GM12878 (cell line): ENCODE measurements around the gene RBX1. TPM values are rescaled to one million over a fixed set of nuclear protein-coding genes. Genes with fewer than 3 reads are reported as not detected.

ENCODE experiments used
- ATAC-seq: fragments of 200-7000 bp; cut with Tn5 transposase; 3 replicates; pipeline ENCODE4 v1.9.1; 2020; ENCODE audit warnings: mild to moderate bottlenecking, moderate library complexity
- Bru-seq: library from RNA; stranded (reverse); fragments of 400-500 nt; gene quantifications from one replicate; lab custom pipeline; 2021; lab: Mats Ljungman, UMichigan
- BruChase-seq, 2 experiments: library from RNA; stranded (reverse); fragments of 400-500 nt; gene quantifications; one replicate each; lab custom pipeline; 2021; lab: Mats Ljungman, UMichigan
- BruUV-seq: library from RNA; stranded (reverse); fragments of 400-500 nt; replicated peaks from 2 replicates; lab custom pipeline; 2021; lab: Mats Ljungman, UMichigan
- CTCF ChIA-PET: fragments of 300-600 bp; sonication (Branson Sonifier 250); formaldehyde crosslinking; extraction: SDS; loops from one replicate; lab custom pipeline; 2021; ENCODE audit warnings: inconsistent platforms; lab: Yijun Ruan, JAX
- POLR2A ChIA-PET: fragments of 350-600 bp; formaldehyde crosslinking; extraction: SDS; loops from one replicate; lab custom pipeline; 2021; ENCODE audit warnings: inconsistent platforms; lab: Charles Lee
- RAD21 ChIA-PET: fragments of 300-600 bp; sonication (Branson Sonifier 250); formaldehyde crosslinking; loops from one replicate; lab custom pipeline; 2023; ENCODE audit warnings: antibody characterized with exemption; ENCODE audit not compliant: unreplicated experiment; lab: Charles Lee
- SMC1A ChIA-PET: fragments of 300-600 bp; sonication (Branson Sonifier 250); formaldehyde crosslinking; loops from one replicate; lab custom pipeline; 2023; ENCODE audit not compliant: unreplicated experiment, uncharacterized antibody; lab: Charles Lee
- DNase-seq: peaks from one replicate; pipeline ENCODE4 v3.0.0-alpha.2; 2011; ENCODE audit warnings: low read depth, low spot score
- FAIRE-seq: peaks from 3 replicates; lab custom pipeline; 2011; peaks lifted over from hg19 to GRCh38; lab: Jason Lieb, UNC
- H2AFZ ChIP-seq: 2 replicates; pipeline ENCODE4 v1.6.0; 2011; ENCODE audit warnings: low read depth, low read length, control low read depth; ENCODE audit not compliant: control insufficient read depth
- H3K27ac ChIP-seq: 2 replicates; pipeline ENCODE4 v1.5.1; 2011; ENCODE audit warnings: control low read depth; ENCODE audit not compliant: control insufficient read depth, insufficient read depth
- H3K27me3 ChIP-seq, 2 experiments: replicated peaks in 1 of 2; 2 replicates each; pipeline versions ENCODE4 v1.6.0 to v1.6.1; 2011; ENCODE audit warnings: low read length in 1 of 2; ENCODE audit not compliant: control insufficient read depth in 2 of 2, insufficient read depth in 2 of 2
- H3K36me3 ChIP-seq, 2 experiments: 2 replicates each; pipeline ENCODE4 v1.5.1; 2011; ENCODE audit warnings: low read length in 1 of 2; ENCODE audit not compliant: control insufficient read depth in 2 of 2, insufficient read depth in 2 of 2
- H3K4me1 ChIP-seq: 2 replicates; pipeline ENCODE4 v1.6.1; 2011; ENCODE audit warnings: mild to moderate bottlenecking, low read length, moderate library complexity, mixed read lengths; ENCODE audit not compliant: control insufficient read depth, insufficient read depth
- H3K4me2 ChIP-seq: 2 replicates; pipeline ENCODE4 v1.6.0; 2011; ENCODE audit warnings: control low read depth; ENCODE audit not compliant: control insufficient read depth, insufficient read depth
- H3K4me3 ChIP-seq: fragments of 200-600 bp; sonication (generic); 2 replicates; pipeline ENCODE4 v1.5.1; 2016
- H3K79me2 ChIP-seq: 2 replicates; pipeline ENCODE4 v1.6.0; 2011; ENCODE audit warnings: low read length; ENCODE audit not compliant: control insufficient read depth, insufficient read depth
- H3K9ac ChIP-seq: 2 replicates; pipeline ENCODE4 v1.8.0; 2011; ENCODE audit warnings: low read length, control low read depth, mixed read lengths; ENCODE audit not compliant: control insufficient read depth, insufficient read depth
- H3K9me3 ChIP-seq: replicated peaks from 3 replicates; pipeline ENCODE4 v1.5.1; 2011; ENCODE audit warnings: mild to moderate bottlenecking, low read length; ENCODE audit not compliant: control insufficient read depth, insufficient read depth
- H4K20me1 ChIP-seq: 2 replicates; pipeline ENCODE4 v1.6.0; 2011; ENCODE audit not compliant: control insufficient read depth, insufficient read depth
- BCL3 ChIP-seq: IDR thresholded peaks from 2 replicates; pipeline ENCODE4 v1.6.1; 2011; ENCODE audit warnings: borderline replicate concordance, low read depth, mild to moderate bottlenecking, moderate library complexity, low read length; ENCODE audit not compliant: insufficient read depth, poor library complexity, severe bottlenecking
- BRCA1 ChIP-seq: IDR thresholded peaks from 2 replicates; pipeline ENCODE4 v1.6.1; 2011; ENCODE audit warnings: low read depth, low read length, improper control_type of control experiment
- EGR1 ChIP-seq, 2 experiments: IDR thresholded peaks; 1 replicate in 1 of 2; 2 replicates in 1 of 2; pipeline ENCODE4 v1.6.1; 2011 to 2012; ENCODE audit warnings: low read depth in 2 of 2, low read length in 2 of 2, borderline replicate concordance in 1 of 2, mild to moderate bottlenecking in 1 of 2, moderate library complexity in 1 of 2
- HDGF ChIP-seq: fragments of 450-650 bp; IDR thresholded peaks from 2 replicates; pipeline ENCODE4 v1.6.1; 2016; ENCODE audit warnings: antibody characterized with exemption
- RAD51 ChIP-seq: fragments of 450-650 bp; IDR thresholded peaks from 2 replicates; pipeline ENCODE4 v1.6.1; 2016; ENCODE audit warnings: moderate library complexity, mild to moderate bottlenecking, inconsistent platforms
- RB1 ChIP-seq: fragments of 450-650 bp; formaldehyde crosslinking; IDR thresholded peaks from 2 replicates; pipeline ENCODE4 v1.6.1; 2017; ENCODE audit warnings: mild to moderate bottlenecking, borderline replicate concordance
- SMC3 ChIP-seq: IDR thresholded peaks from 2 replicates; pipeline ENCODE4 v1.6.1; 2011; ENCODE audit warnings: low read length, improper control_type of control experiment, borderline replicate concordance
- TCF12 ChIP-seq: IDR thresholded peaks from 2 replicates; pipeline ENCODE4 v1.6.1; 2011; ENCODE audit warnings: low read depth, mild to moderate bottlenecking, low read length
- WGBS: methylation state at CpG from one replicate; pipeline ENCODE4 v1.1.6; 2016; ENCODE audit warnings: low lambda C conversion rate; ENCODE audit not compliant: insufficient replicate concordance, insufficient coverage; ENCODE audit errors: missing lambda C conversion rate; 5-methylcytosine and 5-hydroxymethylcytosine counted together
- in situ Hi-C: fragments of 300-500 bp; cut with MboI; formaldehyde crosslinking; loops from 9 replicates; pipeline ENCODE4 v1.14.3; 2018; ENCODE audit warnings: mixed read lengths
- intact Hi-C: fragments of 100-400 bp; cut with micrococcal nuclease; formaldehyde crosslinking; loops from one replicate; pipeline ENCODE4 v1.14.2; 2022; ENCODE audit not compliant: unreplicated experiment
- long read RNA-seq, 2 experiments: library from polyadenylated mRNA; unstranded; transcript quantifications; one replicate each; pipeline ENCODE4 v2.0.0, GENCODE V29; 2019 to 2020
- polyA minus RNA-seq, 3 experiments: library from RNA; depleted of rRNA, polyadenylated mRNA; stranded (reverse); fragments of >200 nt; gene quantifications; 2 replicates each; pipeline ENCODE4 v1.2.3, GENCODE V29; 2011
- polyA plus RNA-seq, 11 experiments: library from polyadenylated mRNA; depleted of rRNA in 4 of 11; unstranded in 6 of 11; stranded (reverse) in 5 of 11; fragments of >200 nt; fragmentation: Nextera tagmentation in 4 of 11; fragmentation: Illumina TruSeq in 1 of 11; extraction: Ambion mirVana in 4 of 11; extraction: Trizol in 1 of 11; gene quantifications; 1 replicate in 1 of 11; 2 replicates in 10 of 11; pipeline versions ENCODE4 v1.2.1 to v1.2.3, GENCODE V29; 2011 to 2016; ENCODE audit warnings: inconsistent platforms in 2 of 11, missing spikeins in 2 of 11, low read depth in 1 of 11
- total RNA-seq, 4 experiments: library from RNA; depleted of rRNA in 3 of 4; stranded (reverse); fragments of >200 nt in 3 of 4; fragmentation: Illumina TruSeq in 1 of 4; extraction: Trizol in 1 of 4; gene quantifications; 2 replicates each; pipeline versions ENCODE4 v1.2.1 to v1.2.3, GENCODE V29; 2013 to 2021
- TF ChIP-seq, protein P1 (sequence below): IDR thresholded peaks from 2 replicates; pipeline ENCODE4 v1.6.1; 2012; ENCODE audit warnings: mild to moderate bottlenecking, low read depth, low read length
- TF ChIP-seq, protein P2 (sequence below): IDR thresholded peaks from 2 replicates; pipeline ENCODE4 v1.6.1; 2012; ENCODE audit warnings: low read depth, low read length, improper control_type of control experiment

RBX1 gene
- 67.7 and 75.3 TPM in 2 replicates for total RNA-seq (2013; cell fraction: nucleolus; rRNA removed)
- total RNA-seq (2014; rRNA removed) = 114 and 117 TPM in 2 replicates
- total RNA-seq (2014; rRNA removed; fragmentation: Illumina TruSeq; extraction: Trizol) = 71.2 and 79.4 TPM in 2 replicates
- total RNA-seq (2021) = 87.9 and 91.1 TPM in 2 replicates
- polyA plus RNA-seq (2011; ENCODE audit: low read depth) = 227 TPM
- polyA plus RNA-seq (2011; rRNA removed) = 203 and 251 TPM in 2 replicates
- 134 and 174 TPM in 2 replicates for polyA plus RNA-seq (2011; cell fraction: cytosol; rRNA removed)
- 66.9 and 93.5 TPM in 2 replicates for polyA plus RNA-seq (2011; cell fraction: nucleus; rRNA removed)
- 113 and 117 TPM in 2 replicates for polyA plus RNA-seq (2012)
- polyA plus RNA-seq (2014; fragmentation: Illumina TruSeq; extraction: Trizol) = 110 TPM in 2 replicates
- polyA plus RNA-seq (2014; fragmentation: Nextera tagmentation; extraction: Ambion mirVana) = 100 to 1,000 TPM; 449 to 468 TPM
- polyA plus RNA-seq (2014; rRNA removed) = 142 and 164 TPM in 2 replicates
- polyA plus RNA-seq (2016; fragmentation: Nextera tagmentation; extraction: Ambion mirVana) = 100 to 1,000 TPM; 391 to 402 TPM
- 41.6 and 45.5 TPM in 2 replicates for polyA minus RNA-seq (2011; rRNA and poly(A)+ RNA removed)
- polyA minus RNA-seq (2011; cell fraction: cytosol; rRNA and poly(A)+ RNA removed) = 10.0 and 12.5 TPM in 2 replicates
- 13.2 and 16.8 TPM in 2 replicates for polyA minus RNA-seq (2011; cell fraction: nucleus; rRNA and poly(A)+ RNA removed)
- percentile 90 among the genes with signal in this experiment for Bru-seq, nascent RNA
- percentile 92 among the genes with signal in this experiment for BruChase-seq, experiment 1, labeled RNA remaining after a 6-hour chase
- BruChase-seq, experiment 2, labeled RNA remaining after a 2-hour chase = percentile 90 among the genes with signal in this experiment
- long read RNA-seq, experiment 1, transcript RBX1-201 (5 exons, 1,188 nt) = major isoform, 200 of 217 reads
- long read RNA-seq, experiment 1, partial matches to known transcripts = 1 of 217 reads
- long read RNA-seq, experiment 1, other reads (novel, unspliced or antisense) = 16 of 217 reads
- long read RNA-seq, experiment 2, transcript RBX1-201 (5 exons, 1,188 nt) = major isoform, 576 of 605 reads
- long read RNA-seq, experiment 2, partial matches to known transcripts = 5 of 605 reads
- long read RNA-seq, experiment 2, other reads (novel, unspliced or antisense) = 24 of 605 reads

DNA sequence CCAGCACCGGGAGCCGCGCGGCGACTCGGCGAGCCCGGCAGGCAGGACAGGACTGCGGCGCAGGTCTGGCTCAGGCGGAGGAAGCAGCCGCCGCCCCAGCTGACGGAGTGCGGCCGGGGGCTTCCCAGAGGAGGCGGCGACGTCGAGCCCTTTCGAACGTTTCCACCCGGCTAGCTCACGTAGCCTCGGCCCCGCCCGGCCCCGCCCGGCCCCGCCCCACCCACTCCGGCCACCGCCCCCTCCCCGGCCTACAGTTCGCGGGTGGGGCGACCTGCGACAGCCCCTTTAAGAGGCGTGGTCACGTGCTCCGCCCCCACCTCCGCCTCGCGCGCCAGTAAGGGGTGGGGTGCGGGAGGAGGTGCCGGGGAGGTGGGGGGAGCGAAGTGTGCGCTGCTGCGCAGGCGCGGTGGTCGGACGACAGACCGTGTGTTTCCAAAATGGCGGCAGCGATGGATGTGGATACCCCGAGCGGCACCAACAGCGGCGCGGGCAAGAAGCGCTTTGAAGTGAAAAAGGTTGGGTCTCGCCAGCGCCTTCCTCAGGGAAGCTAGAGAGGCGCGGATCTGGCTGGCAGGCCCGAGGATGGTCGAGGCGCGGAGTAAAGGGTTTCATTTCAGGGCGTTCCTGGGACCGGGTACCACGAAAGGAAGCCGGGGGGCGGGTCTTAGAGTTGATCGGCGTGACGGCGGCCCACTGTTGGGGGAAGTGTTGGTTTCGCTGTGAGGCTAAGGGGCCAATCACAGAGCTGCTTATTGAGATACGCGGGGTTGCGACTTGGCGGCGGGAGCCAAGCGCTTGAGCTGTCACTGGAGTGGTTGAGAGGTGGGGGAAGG lies at the start of gene RBX1:
Gene RBX1 (plus strand): TSS at position 417 of the 833 bp plus-strand sequence. CDS start 21 bp downstream, at position 438.
- no TSS peak for BruUV-seq
- H2AFZ ChIP-seq = peak within 1 kb of the TSS; percentile 79
- in situ Hi-C loops (loop anchor here (5.0 kb wide), 1 partner anchor 136 kb away; no protein-coding TSS in a partner anchor), intact Hi-C loops (loop anchor here (1.0 to 5.0 kb wide), 3 partner anchors 71 to 140 kb away; no protein-coding TSS in a partner anchor)
- no peaks in the 10 kb centered on the region for H4K20me1 ChIP-seq
- 1% methylated on average over 46 of the region's 86 CpGs for WGBS
- ATAC-seq (peak; percentile 92), FAIRE-seq (peak; percentile 94), DNase-seq (peak; percentile 93)
- peaks cover 43% of the 10 kb centered on the region for H3K79me2 ChIP-seq
- H3K27ac ChIP-seq = peak within 1 kb of the TSS; percentile 99
- ChIA-PET CTCF (interaction anchor here (1.0 to 2.4 kb wide), 5 partner anchors 29 to 195 kb away, joined by 3 to 22 read pairs (median 3); no protein-coding TSS in a partner anchor), POLR2A (interaction anchor here (0.6 to 3.0 kb wide), 14 partner anchors 9 to 256 kb away, joined by 3 to 31 read pairs (median 8); partner anchors contain the start of gene EP300), SMC1A (interaction anchor here (0.8 to 3.6 kb wide), 9 partner anchors 70 to 286 kb away, joined by 3 to 30 read pairs (median 4); no protein-coding TSS in a partner anchor), RAD21 (interaction anchor here (0.6 to 3.9 kb wide), 13 partner anchors 28 to 430 kb away, joined by 3 to 42 read pairs (median 3); partner anchors contain the start of genes EP300 and TEF)
- H3K4me2 ChIP-seq = peak within 1 kb of the TSS; percentile 85
- H3K9ac ChIP-seq = peak within 1 kb of the TSS; percentile 99
- no peaks in the 10 kb centered on the region for H3K9me3 ChIP-seq
- H3K4me3 ChIP-seq = peak within 1 kb of the TSS; percentile 98
- H3K36me3 ChIP-seq = peaks cover 0 to 10% of the 10 kb centered on the region in 2 experiments; a peak in 2 of 4 replicates
- H3K4me1 ChIP-seq = peaks cover 2% of the 10 kb centered on the region; the same call in 1 of the 2 replicates
- H3K27me3 ChIP-seq = no peaks in the 10 kb centered on the region
- TF ChIP-seq, protein P1, sequence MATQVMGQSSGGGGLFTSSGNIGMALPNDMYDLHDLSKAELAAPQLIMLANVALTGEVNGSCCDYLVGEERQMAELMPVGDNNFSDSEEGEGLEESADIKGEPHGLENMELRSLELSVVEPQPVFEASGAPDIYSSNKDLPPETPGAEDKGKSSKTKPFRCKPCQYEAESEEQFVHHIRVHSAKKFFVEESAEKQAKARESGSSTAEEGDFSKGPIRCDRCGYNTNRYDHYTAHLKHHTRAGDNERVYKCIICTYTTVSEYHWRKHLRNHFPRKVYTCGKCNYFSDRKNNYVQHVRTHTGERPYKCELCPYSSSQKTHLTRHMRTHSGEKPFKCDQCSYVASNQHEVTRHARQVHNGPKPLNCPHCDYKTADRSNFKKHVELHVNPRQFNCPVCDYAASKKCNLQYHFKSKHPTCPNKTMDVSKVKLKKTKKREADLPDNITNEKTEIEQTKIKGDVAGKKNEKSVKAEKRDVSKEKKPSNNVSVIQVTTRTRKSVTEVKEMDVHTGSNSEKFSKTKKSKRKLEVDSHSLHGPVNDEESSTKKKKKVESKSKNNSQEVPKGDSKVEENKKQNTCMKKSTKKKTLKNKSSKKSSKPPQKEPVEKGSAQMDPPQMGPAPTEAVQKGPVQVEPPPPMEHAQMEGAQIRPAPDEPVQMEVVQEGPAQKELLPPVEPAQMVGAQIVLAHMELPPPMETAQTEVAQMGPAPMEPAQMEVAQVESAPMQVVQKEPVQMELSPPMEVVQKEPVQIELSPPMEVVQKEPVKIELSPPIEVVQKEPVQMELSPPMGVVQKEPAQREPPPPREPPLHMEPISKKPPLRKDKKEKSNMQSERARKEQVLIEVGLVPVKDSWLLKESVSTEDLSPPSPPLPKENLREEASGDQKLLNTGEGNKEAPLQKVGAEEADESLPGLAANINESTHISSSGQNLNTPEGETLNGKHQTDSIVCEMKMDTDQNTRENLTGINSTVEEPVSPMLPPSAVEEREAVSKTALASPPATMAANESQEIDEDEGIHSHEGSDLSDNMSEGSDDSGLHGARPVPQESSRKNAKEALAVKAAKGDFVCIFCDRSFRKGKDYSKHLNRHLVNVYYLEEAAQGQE = 0 out of 2 replicates have a peak, but pooled peaks have one; percentile 17
- TF ChIP-seq SMC3 (no peak), BRCA1 (no peak), TCF12 (peak; percentile 77; the same call in 1 of the 2 replicates), HDGF (peak; percentile 83), RAD51 (peak; percentile 85), EGR1 (IDR thresholded peaks at IDR 0.05; ENCODE audit: borderline replicate concordance in 1 of 2, low read depth in 2 of 2, low read length in 2 of 2) (peak in 1 of 2 experiments; percentile 88; a peak in 2 of 3 replicates), RB1 (peak; percentile 61; the same call in 1 of the 2 replicates), BCL3 (peak; percentile 33)
- TF ChIP-seq, protein P2, sequence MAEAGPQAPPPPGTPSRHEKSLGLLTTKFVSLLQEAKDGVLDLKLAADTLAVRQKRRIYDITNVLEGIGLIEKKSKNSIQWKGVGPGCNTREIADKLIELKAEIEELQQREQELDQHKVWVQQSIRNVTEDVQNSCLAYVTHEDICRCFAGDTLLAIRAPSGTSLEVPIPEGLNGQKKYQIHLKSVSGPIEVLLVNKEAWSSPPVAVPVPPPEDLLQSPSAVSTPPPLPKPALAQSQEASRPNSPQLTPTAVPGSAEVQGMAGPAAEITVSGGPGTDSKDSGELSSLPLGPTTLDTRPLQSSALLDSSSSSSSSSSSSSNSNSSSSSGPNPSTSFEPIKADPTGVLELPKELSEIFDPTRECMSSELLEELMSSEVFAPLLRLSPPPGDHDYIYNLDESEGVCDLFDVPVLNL = peak; percentile 69
